Ascending aorta (tissue), 2 donors: Measurements from ENCODE around the gene LENEP. TPM values are rescaled to one million over a fixed set of nuclear protein-coding genes. Genes with fewer than 3 reads are reported as not detected.

ENCODE experiments used
- DNase-seq, 2 donors: peaks; one replicate each; pipeline ENCODE4 v3.0.0-alpha.2; 2019; ENCODE audit warnings: low spot score in 2 of 2
- H3K27ac ChIP-seq, 2 donors: fragments of 200-600 bp; sonication (generic); one replicate each; pipeline ENCODE4 v1.5.1; 2016 to 2017; ENCODE audit warnings: mild to moderate bottlenecking in 1 of 2
- H3K27me3 ChIP-seq: fragments of 200-600 bp; sonication (generic); one replicate; pipeline ENCODE4 v1.5.1; 2017
- H3K36me3 ChIP-seq, 2 donors: fragments of 200-600 bp; sonication (generic); one replicate each; pipeline ENCODE4 v1.5.1; 2016
- H3K4me1 ChIP-seq, 2 donors: fragments of 200-600 bp; sonication (generic); one replicate each; pipeline ENCODE4 v1.5.1; 2016 to 2017; ENCODE audit warnings: mild to moderate bottlenecking in 1 of 2
- H3K4me3 ChIP-seq, 2 donors: fragments of 200-600 bp; sonication (generic); one replicate each; pipeline ENCODE4 v1.5.1; 2016 to 2017; ENCODE audit warnings: mild to moderate bottlenecking in 1 of 2
- H3K9me3 ChIP-seq, 2 donors: fragments of 200-600 bp; sonication (generic); one replicate each; pipeline ENCODE4 v1.5.1; 2016
- CTCF ChIP-seq, 3 experiments: fragments of 200-600 bp in 2 of 3; fragments of 450-650 bp in 1 of 3; sonication (generic) in 2 of 3; IDR thresholded peaks; one replicate each; pipeline ENCODE4 v1.5.1; 2016 to 2019; ENCODE audit warnings: antibody characterized with exemption in 3 of 3, mild to moderate bottlenecking in 1 of 3, moderate library complexity in 1 of 3
- intact Hi-C: fragments of 100-400 bp; cut with DNase I; formaldehyde crosslinking; loops from one replicate; pipeline ENCODE4 v1.15.1; 2023
- total RNA-seq: library from RNA; depleted of rRNA; stranded (reverse); fragments of >200 nt; gene quantifications from one replicate; pipeline ENCODE4 v1.1.0, GENCODE V29; 2016

Gene LENEP
- total RNA-seq, 1 donor from 2014 or later: not detected

GRCh38 chr1:154988058-154988954 lies 5.1 kb upstream of the LENEP start:
- H3K4me3 ChIP-seq: no peak overlapping the region
- H3K27ac ChIP-seq: no peak overlapping the region
- TF ChIP-seq CTCF (IDR thresholded peaks at IDR 0.05): no peak
- peaks cover 26 to 36% of the 10 kb centered on the region in 2 donors for H3K36me3 ChIP-seq
- H3K4me1 ChIP-seq: peaks cover 4 to 6% of the 10 kb centered on the region in 2 donors
- intact Hi-C loops: no loop called here
- H3K9me3 ChIP-seq: no peaks in the 10 kb centered on the region
- no peaks in the 10 kb centered on the region for H3K27me3 ChIP-seq
- no peak for DNase-seq

GRCh38 chr1:154989195-154989860 lies 4.1 kb upstream of the LENEP start:
- H3K27me3 ChIP-seq: no peaks in the 10 kb centered on the region
- H3K4me1 ChIP-seq: no peaks in the 10 kb centered on the region
- DNase-seq: no peak
- TF ChIP-seq CTCF (IDR thresholded peaks at IDR 0.05): no peak
- intact Hi-C loops: no loop called here
- H3K27ac ChIP-seq: no peak overlapping the region
- peaks cover 26 to 36% of the 10 kb centered on the region in 2 donors for H3K36me3 ChIP-seq
- H3K9me3 ChIP-seq: no peaks in the 10 kb centered on the region
- no peak overlapping the region for H3K4me3 ChIP-seq

- H3K36me3 ChIP-seq: peaks cover 26 to 36% of the 10 kb centered on the region in 2 donors
- H3K9me3 ChIP-seq: no peaks in the 10 kb centered on the region
- H3K27ac ChIP-seq: no peak overlapping the region
- DNase-seq: no peak
- no peaks in the 10 kb centered on the region for H3K4me1 ChIP-seq
- no peak overlapping the region for H3K4me3 ChIP-seq
- TF ChIP-seq CTCF (IDR thresholded peaks at IDR 0.05): no peak
- no peaks in the 10 kb centered on the region for H3K27me3 ChIP-seq
- intact Hi-C loops: no loop called here
Measured at GRCh38 chr1:154990276-154990675, 3.1 kb upstream of the LENEP start.

- Histone ChIP-seq H3K36me3 (peaks cover 21 to 32% of the 10 kb centered on the region in 2 donors), H3K9me3 (no peaks in the 10 kb centered on the region), H3K27me3 (no peaks in the 10 kb centered on the region), H3K4me1 (no peaks in the 10 kb centered on the region), H3K27ac (no peak overlapping the region), H3K4me3 (no peak overlapping the region)
- intact Hi-C loops: no loop called here
- DNase-seq: no peak
- no peak for TF ChIP-seq CTCF (IDR thresholded peaks at IDR 0.05)
Measured at GRCh38 chr1:154992721-154993571, 440 bp upstream of the LENEP start.

- no peaks in the 10 kb centered on the region for H3K9me3 ChIP-seq
- H3K4me3 ChIP-seq: no peak overlapping the region
- TF ChIP-seq CTCF (IDR thresholded peaks at IDR 0.05): no peak
- H3K27ac ChIP-seq: no peak overlapping the region
- intact Hi-C loops: no loop called here
- no peaks in the 10 kb centered on the region for H3K27me3 ChIP-seq
- peaks cover 9 to 19% of the 10 kb centered on the region in 2 donors for H3K36me3 ChIP-seq
- no peak for DNase-seq
- peaks cover 1 to 4% of the 10 kb centered on the region in 2 donors for H3K4me1 ChIP-seq
Measured at GRCh38 chr1:154994269-154994587, 842 bp downstream of the LENEP start.
